H4 (cell line): ENCODE data around the gene RASSF1. TPM values are rescaled to one million over a fixed set of nuclear protein-coding genes. Genes with fewer than 3 reads are reported as not detected.
"Not testable (repeated sequence)": the region's sequence is repeated elsewhere in the genome, so short reads cannot be mapped to it uniquely, and the experiment has no call there.

Experiments
- DNase-seq: peaks from one replicate; pipeline ENCODE4 v3.0.0-alpha.2; 2015; ENCODE audit warnings: low spot score
- total RNA-seq: library from RNA; depleted of rRNA; stranded (reverse); fragments of >200 nt; shearing (Covaris generic); gene quantifications from 2 replicates; pipeline ENCODE4 v1.2.3, GENCODE V29; 2014; rRNA removed

Gene RASSF1
- total RNA-seq, 1 experiment from 2014 or later: 4.2 TPM

- no peak for DNase-seq
These were observed 54.1 kb downstream of the RASSF1 start for GRCh38 chr3:50286322-50287227.

GRCh38 chr3:50284121-50284520, 56.5 kb downstream of the RASSF1 start:
- DNase-seq: not testable (repeated sequence)

Other genes with a start within 250 kb of the RASSF1 start
- 0.33 and 3.8 TPM in 2 replicates for gene SEMA3F, start 185.5 kb downstream of the RASSF1 start, total RNA-seq
- gene GNAT1, start 149.2 kb downstream of the RASSF1 start, total RNA-seq: not detected in 2 replicates
- not detected in 2 replicates for gene SLC38A3, start 135.6 kb downstream of the RASSF1 start, total RNA-seq
- gene GNAI2, start 104.6 kb downstream of the RASSF1 start, total RNA-seq: 127 and 141 TPM in 2 replicates
- gene SEMA3B, start 71.7 kb downstream of the RASSF1 start, total RNA-seq: 5.9 and 8.9 TPM in 2 replicates
- gene LSMEM2, start 61.7 kb downstream of the RASSF1 start, total RNA-seq: not detected in 2 replicates
- 57.5 and 60.5 TPM in 2 replicates for gene IFRD2, start 48.4 kb downstream of the RASSF1 start, total RNA-seq
- 1.3 and 2.8 TPM in 2 replicates for gene HYAL3, start 41.4 kb downstream of the RASSF1 start, total RNA-seq
- 2.4 and 4.6 TPM in 2 replicates for gene NAA80, start 41.4 kb downstream of the RASSF1 start, total RNA-seq
- gene HYAL1, start 37.3 kb downstream of the RASSF1 start, total RNA-seq: not detected in 2 replicates
- gene HYAL2, start 18.1 kb downstream of the RASSF1 start, total RNA-seq: 40.7 and 41.1 TPM in 2 replicates
- 11.5 and 29.1 TPM in 2 replicates for gene TUSC2, start 12.6 kb downstream of the RASSF1 start, total RNA-seq
- gene ZMYND10, start 4.9 kb upstream of the RASSF1 start, total RNA-seq: 0.08 TPM in 1 of 2 replicates, not detected in the other
- 18.2 and 27.8 TPM in 2 replicates for gene NPRL2, start 9.9 kb upstream of the RASSF1 start, total RNA-seq
- gene CYB561D2, start 10.0 kb upstream of the RASSF1 start, total RNA-seq: 24.2 and 47.5 TPM in 2 replicates
- gene TMEM115, start 18.7 kb upstream of the RASSF1 start, total RNA-seq: 21.3 and 22.1 TPM in 2 replicates
- 0.04 TPM in 1 of 2 replicates, not detected in the other for gene CACNA2D2, start 162.8 kb upstream of the RASSF1 start, total RNA-seq
- 0.41 and 0.68 TPM in 2 replicates for gene C3orf18, start 226.9 kb upstream of the RASSF1 start, total RNA-seq
- 5.6 and 7.3 TPM in 2 replicates for gene HEMK1, start 228.7 kb upstream of the RASSF1 start, total RNA-seq